A549 (cell line): Measurements from ENCODE around the gene WDSUB1. TPM values are rescaled to one million over a fixed set of nuclear protein-coding genes. Genes with fewer than 3 reads are reported as not detected.
A peak's percentile ranks its signal among the peaks of the same experiment; 100 is the strongest.

Experiments used
- ATAC-seq, 2 experiments: fragments of 200-7000 bp in 1 of 2; fragments of >200 bp in 1 of 2; cut with Nextera tagmentation in 1 of 2; cut with Tn5 transposase in 1 of 2; 3 replicates each; pipeline versions ENCODE4 v1.8.0 to v1.9.1; 2018 to 2020; ENCODE audit warnings: mild to moderate bottlenecking in 1 of 2, moderate library complexity in 1 of 2
- CTCF ChIA-PET: fragments of 300-600 bp; sonication (Branson Sonifier 250); formaldehyde crosslinking; extraction: SDS; loops from one replicate; lab custom pipeline; 2021; ENCODE audit warnings: antibody characterized with exemption, inconsistent platforms; lab: Yijun Ruan, JAX
- POLR2A ChIA-PET: fragments of 350-600 bp; formaldehyde crosslinking; extraction: SDS; loops from one replicate; lab custom pipeline; 2021; ENCODE audit warnings: antibody characterized with exemption, inconsistent platforms; lab: Yijun Ruan, JAX
- DNase-seq, 2 experiments: peaks; one replicate each; pipeline versions ENCODE4 v3.0.0 to v3.0.0-alpha.2; 2011 to 2016; ENCODE audit warnings: low read depth in 1 of 2, low spot score in 1 of 2
- FAIRE-seq: peaks from 2 replicates; lab custom pipeline; 2011; peaks lifted over from hg19 to GRCh38; lab: Jason Lieb, UNC
- H3K27ac ChIP-seq, 2 experiments: fragments of >200 bp; sonication (Bioruptor Twin); formaldehyde crosslinking; 3 replicates each; pipeline ENCODE4 v1.5.1; 2016 to 2017
- H3K4me1 ChIP-seq: fragments of >200 bp; sonication (Bioruptor Twin); formaldehyde crosslinking; 3 replicates; pipeline ENCODE4 v1.6.1; 2016
- H3K4me2 ChIP-seq: fragments of >200 bp; sonication (Bioruptor Twin); formaldehyde crosslinking; 3 replicates; pipeline ENCODE4 v1.6.1; 2016
- H3K4me3 ChIP-seq: fragments of >200 bp; sonication (Bioruptor Twin); formaldehyde crosslinking; 3 replicates; pipeline ENCODE4 v1.5.1; 2016
- H3K9me3 ChIP-seq: fragments of >200 bp; sonication (Bioruptor Twin); formaldehyde crosslinking; 3 replicates; pipeline ENCODE4 v1.6.1; 2016
- BCL3 ChIP-seq: fragments of >200 bp; sonication (Bioruptor Twin); formaldehyde crosslinking; IDR thresholded peaks from 3 replicates; pipeline ENCODE4 v1.6.1; 2016
- CBX2 ChIP-seq: fragments of 200-600 bp; sonication (generic); IDR thresholded peaks from 2 replicates; pipeline ENCODE4 v1.6.1; 2016; ENCODE audit warnings: low read depth, mild to moderate bottlenecking, borderline replicate concordance
- EHF ChIP-seq: fragments of 250-450 bp; sonication (Bioruptor Pico); IDR thresholded peaks from 2 replicates; pipeline ENCODE4 v1.5.0; 2020; ENCODE audit warnings: mild to moderate bottlenecking
- ESRRA ChIP-seq: fragments of 150-350 bp; IDR thresholded peaks from 2 replicates; pipeline ENCODE4 v1.6.1; 2014; ENCODE audit warnings: mild to moderate bottlenecking, low read length, borderline replicate concordance
- FOSL2 ChIP-seq, 2 experiments: fragments of 450-650 bp in 1 of 2; fragments of >200 bp in 1 of 2; sonication (Bioruptor Twin) in 1 of 2; formaldehyde crosslinking; IDR thresholded peaks; 2 replicates each; pipeline versions ENCODE4 v1.5.0 to v1.6.1; 2016 to 2020; ENCODE audit warnings: mild to moderate bottlenecking in 1 of 2, moderate library complexity in 1 of 2
- HEYL ChIP-seq: fragments of 250-450 bp; sonication (Bioruptor Pico); IDR thresholded peaks from 2 replicates; pipeline ENCODE4 v1.8.0; 2021; ENCODE audit warnings: mild to moderate bottlenecking, moderate library complexity
- HOXB13 ChIP-seq: fragments of 250-450 bp; sonication (Bioruptor Pico); IDR thresholded peaks from 2 replicates; pipeline ENCODE4 v1.5.0; 2020; ENCODE audit warnings: low read depth, mild to moderate bottlenecking, moderate library complexity
- KDM1A ChIP-seq: fragments of 200-600 bp; sonication (generic); IDR thresholded peaks from 2 replicates; pipeline ENCODE4 v1.6.1; 2016; ENCODE audit warnings: low read depth, mild to moderate bottlenecking
- MAFK ChIP-seq: fragments of 450-650 bp; IDR thresholded peaks from 2 replicates; pipeline ENCODE4 v1.6.1; 2014; ENCODE audit not compliant: partially characterized antibody
- MAZ ChIP-seq: fragments of 150-350 bp; IDR thresholded peaks from 2 replicates; pipeline ENCODE4 v1.6.1; 2014; ENCODE audit warnings: antibody characterized with exemption, low read depth, low read length, borderline replicate concordance
- NFE2L2 ChIP-seq: fragments of 150-350 bp; conservative IDR thresholded peaks from 2 replicates; pipeline ENCODE4 v1.6.1; 2014; ENCODE audit warnings: low read length
- PHF8 ChIP-seq: fragments of 200-600 bp; sonication (generic); IDR thresholded peaks from 2 replicates; pipeline ENCODE4 v1.6.1; 2016; ENCODE audit warnings: low read depth, mild to moderate bottlenecking, antibody characterized with exemption, moderate library complexity, borderline replicate concordance
- POLR2AphosphoS2 ChIP-seq: conservative IDR thresholded peaks from 2 replicates; pipeline ENCODE4 v1.6.1; 2012; ENCODE audit warnings: low read length, improper control_type of control experiment, inconsistent platforms
- SMC3 ChIP-seq: fragments of >200 bp; sonication (Bioruptor Twin); formaldehyde crosslinking; IDR thresholded peaks from 3 replicates; pipeline ENCODE4 v1.6.1; 2018; ENCODE audit warnings: inconsistent platforms
- SREBF2 ChIP-seq: fragments of 450-650 bp; IDR thresholded peaks from 2 replicates; pipeline ENCODE4 v1.6.1; 2014; ENCODE audit warnings: mild to moderate bottlenecking, moderate library complexity
- TFCP2L1 ChIP-seq: fragments of 250-450 bp; sonication (Bioruptor Pico); IDR thresholded peaks from 2 replicates; pipeline ENCODE4 v1.5.0; 2021; ENCODE audit warnings: mild to moderate bottlenecking
- TP53 ChIP-seq: fragments of 250-450 bp; sonication (Bioruptor Pico); IDR thresholded peaks from 2 replicates; pipeline ENCODE4 v1.5.0; 2021; ENCODE audit warnings: mild to moderate bottlenecking, moderate library complexity
- USF2 ChIP-seq: fragments of 450-650 bp; IDR thresholded peaks from 2 replicates; pipeline ENCODE4 v1.6.1; 2014; ENCODE audit warnings: antibody characterized with exemption
- ZFP36 ChIP-seq: fragments of 450-650 bp; IDR thresholded peaks from 2 replicates; pipeline ENCODE4 v1.6.1; 2014; ENCODE audit warnings: borderline replicate concordance; ENCODE audit not compliant: partially characterized antibody
- WGBS: methylation state at CpG from one replicate; pipeline ENCODE4 v1.1.6; 2017; ENCODE audit errors: missing lambda C conversion rate; 5-methylcytosine and 5-hydroxymethylcytosine counted together
- polyA plus RNA-seq, 4 experiments: library from polyadenylated mRNA; depleted of rRNA in 3 of 4; stranded (reverse); fragments of >200 nt; fragmentation: RNase III in 1 of 4; extraction: RNeasy Plus Mini Kit Qiagen cat#74134 plus additional on column Dnase treatment in 1 of 4; gene quantifications; 2 replicates in 3 of 4; 3 replicates in 1 of 4; pipeline ENCODE4 v1.2.3, GENCODE V29; 2011 to 2017

The WDSUB1 gene
- polyA plus RNA-seq, 2 of the 4 experiments (the other 2 are of a cell fraction), result 9.1 to 11.7 TPM

GRCh38 chr2:159270744-159271379 is 15.6 kb downstream of the WDSUB1 start:
- no peaks in the 10 kb centered on the region for H3K4me1 ChIP-seq
- ATAC-seq (no peak), FAIRE-seq (no peak), DNase-seq (no peak)
- POLR2A ChIA-PET, result no interaction called here
- CTCF ChIA-PET, result interaction anchor here (1.0 kb wide), 2 partner anchors 13 to 14 kb away, joined by 3 read pairs; no protein-coding TSS in a partner anchor
- no peak overlapping the region for H3K4me2 ChIP-seq
- WGBS, result 89% methylated on average over 4 of the region's 4 CpGs
- no peak overlapping the region for H3K4me3 ChIP-seq
- H3K27ac ChIP-seq, result no peak overlapping the region
- H3K9me3 ChIP-seq, result no peaks in the 10 kb centered on the region
- TF ChIP-seq CBX2, result no peak
- TF ChIP-seq PHF8, result no peak

GRCh38 chr2:159267921-159268320 is 18.6 kb downstream of the WDSUB1 start:
- ChIA-PET CTCF (interaction anchor here (1.0 to 1.3 kb wide), 2 partner anchors 13 to 18 kb away, joined by 3 read pairs; no protein-coding TSS in a partner anchor), POLR2A (no interaction called here)
- Histone ChIP-seq H3K27ac (no peak overlapping the region), H3K9me3 (no peaks in the 10 kb centered on the region), H3K4me1 (0 out of 3 replicates have a peak, but pooled peaks cover 4% of the 10 kb centered on the region), H3K4me3 (no peak overlapping the region), H3K4me2 (no peak overlapping the region)
- DNase-seq (no peak), ATAC-seq (no peak), FAIRE-seq (no peak)
- TF ChIP-seq MAFK, result no peak
- no peak for TF ChIP-seq MAZ
- TF ChIP-seq SMC3, result no peak
- no peak for TF ChIP-seq EHF
- TF ChIP-seq SREBF2, result no peak
- TF ChIP-seq BCL3, result no peak
- TF ChIP-seq TFCP2L1 (CRISPR knock-in tag), result no peak
- TF ChIP-seq USF2, result no peak
- 90% methylated on average over 1 of the region's 1 CpG for WGBS

GRCh38 chr2:159266554-159266953 is 19.9 kb downstream of the WDSUB1 start:
- 100% methylated on average over 3 of the region's 3 CpGs for WGBS
- no peaks in the 10 kb centered on the region for H3K9me3 ChIP-seq
- no peak for ATAC-seq
- no peak for DNase-seq
- TF ChIP-seq FOSL2 (IDR thresholded peaks at IDR 0.05), result no peak
- no peak for TF ChIP-seq FOSL2 (CRISPR knock-in tag; IDR thresholded peaks at IDR 0.05)
- TF ChIP-seq, all 56 proteins: peak for 0
- H3K27ac ChIP-seq, result no peak overlapping the region
- POLR2A ChIA-PET, result no interaction called here
- H3K4me2 ChIP-seq, result no peak overlapping the region
- CTCF ChIA-PET, result no interaction called here
- H3K4me1 ChIP-seq, result 0 out of 3 replicates have a peak, but pooled peaks cover 4% of the 10 kb centered on the region
- FAIRE-seq, result no peak
- no peak overlapping the region for H3K4me3 ChIP-seq

- peak in 1 of 2 experiments; percentile 11 for DNase-seq
- WGBS, result 10% methylated on average over 1 of the region's 1 CpG
- H3K4me3 ChIP-seq, result no peak overlapping the region
- H3K4me2 ChIP-seq, result no peak overlapping the region
- FAIRE-seq, result no peak
- H3K27ac ChIP-seq, result no peak overlapping the region
- ChIA-PET POLR2A (no interaction called here), CTCF (interaction anchor here (0.6 kb wide), 1 partner anchor 39 kb away, joined by 5 read pairs; no protein-coding TSS in a partner anchor)
- H3K4me1 ChIP-seq, result 0 out of 3 replicates have a peak, but pooled peaks cover 4% of the 10 kb centered on the region
- no peaks in the 10 kb centered on the region for H3K9me3 ChIP-seq
- TF ChIP-seq FOSL2 (IDR thresholded peaks at IDR 0.05) (no peak), FOSL2 (CRISPR knock-in tag; IDR thresholded peaks at IDR 0.05) (peak; percentile 18; the same call in 1 of the 2 replicates), SMC3 (no peak)
- no peak for ATAC-seq
These were observed 21.3 kb downstream of the WDSUB1 start for GRCh38 chr2:159265171-159265576.

GRCh38 chr2:159262904-159263303 is 23.6 kb downstream of the WDSUB1 start:
- H3K9me3 ChIP-seq, result no peaks in the 10 kb centered on the region
- WGBS, result 91% methylated on average over 5 of the region's 5 CpGs
- ATAC-seq (no peak), DNase-seq (no peak), FAIRE-seq (no peak)
- H3K4me2 ChIP-seq, result no peak overlapping the region
- ChIA-PET CTCF (interaction anchor here (1.3 kb wide), 1 partner anchor 11 kb away, joined by 3 read pairs; no protein-coding TSS in a partner anchor), POLR2A (no interaction called here)
- 0 out of 3 replicates have a peak, but pooled peaks cover 4% of the 10 kb centered on the region for H3K4me1 ChIP-seq
- no peak overlapping the region for H3K27ac ChIP-seq
- H3K4me3 ChIP-seq, result no peak overlapping the region
- TF ChIP-seq USF2, result no peak
- no peak for TF ChIP-seq ZFP36
- TF ChIP-seq KDM1A, result no peak
- no peak for TF ChIP-seq HOXB13 (CRISPR knock-in tag)
- no peak for TF ChIP-seq TFCP2L1 (CRISPR knock-in tag)
- TF ChIP-seq POLR2AphosphoS2, result no peak
- no peak for TF ChIP-seq TP53
- TF ChIP-seq BCL3, result no peak
- no peak for TF ChIP-seq HEYL (CRISPR knock-in tag)
- no peak for TF ChIP-seq ESRRA
- TF ChIP-seq NFE2L2, result no peak
- no peak for TF ChIP-seq MAZ
